ENCODE measurements around the gene OSMR. TPM values are rescaled to one million over a fixed set of nuclear protein-coding genes. Genes with fewer than 3 reads are reported as not detected.

The OSMR gene
- total and polyA plus RNA-seq, 2 experiments from 2014 or later = 37.3 to 52.5 TPM

GRCh38 chr5:38831117-38831516, 14.7 kb upstream of the OSMR start:
- H3K27ac ChIP-seq = no peak overlapping the region
- in situ Hi-C loops (cut with MboI) = no loop called here
- H3K9me3 ChIP-seq (ENCODE audit: low read depth) = no peaks in the 10 kb centered on the region
- H3K9ac ChIP-seq = no peak overlapping the region
- no peak overlapping the region for H3K4me3 ChIP-seq
- H3K27me3 ChIP-seq (replicated peaks; ENCODE audit: insufficient read depth) = no peaks in the 10 kb centered on the region
- H3K79me2 ChIP-seq (ENCODE audit: insufficient read depth) = peaks cover 74% of the 10 kb centered on the region
- H3F3A ChIP-seq (ENCODE audit: insufficient read depth) = peaks cover 7% of the 10 kb centered on the region; the same call in 1 of the 2 replicates
- TF ChIP-seq EZH2phosphoT487 (IDR thresholded peaks at IDR 0.05; ENCODE audit: insufficient read depth, low read depth) (no peak), EZH2 (IDR thresholded peaks at IDR 0.05; ENCODE audit: insufficient read depth, poor library complexity, severe bottlenecking) (no peak)
- no peak overlapping the region for H2AFZ ChIP-seq
- H3K4me2 ChIP-seq (ENCODE audit: unreplicated experiment) = no peak overlapping the region
- peaks cover 9% of the 10 kb centered on the region for H3K36me3 ChIP-seq (ENCODE audit: low read depth)
- no peak for DNase-seq
- peaks cover 22% of the 10 kb centered on the region for H3K4me1 ChIP-seq (ENCODE audit: insufficient read depth)
- no peaks in the 10 kb centered on the region for H3K9me2 ChIP-seq (ENCODE audit: insufficient read depth)
- no peaks in the 10 kb centered on the region; the same call in 1 of the 2 replicates for H4K20me1 ChIP-seq (ENCODE audit: insufficient read depth)
- whole genome bisulfite sequencing, 2 experiments (ENCODE audit: low coverage in 1 of 2, low lambda C conversion rate in 2 of 2, missing lambda C conversion rate in 2 of 2) = 92 to 95% methylated on average over 5 of the region's 5 CpGs

DNA sequence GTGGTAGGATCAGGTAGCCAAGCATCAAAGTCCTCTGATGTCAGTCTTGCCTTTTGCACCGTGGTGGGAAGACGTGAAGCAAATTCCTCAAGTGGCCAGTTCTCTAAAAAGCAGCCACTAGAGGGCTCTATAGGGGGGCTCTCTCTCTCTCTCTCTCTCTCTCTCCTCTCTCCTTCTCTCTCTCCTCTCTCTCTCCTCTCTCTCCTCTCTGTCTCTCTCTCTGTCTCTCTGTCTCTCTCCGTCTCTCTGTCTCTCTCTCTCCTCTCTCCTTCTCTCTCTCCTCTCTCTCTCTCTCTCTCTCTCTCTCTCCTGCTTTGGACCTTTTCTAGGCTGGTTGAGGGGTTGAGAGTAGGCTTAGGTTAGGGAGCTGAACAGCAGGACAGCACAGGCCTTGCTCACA, 13.9 kb upstream of the OSMR start:
- in situ Hi-C loops (cut with MboI) = no loop called here
- H3K27ac ChIP-seq = no peak overlapping the region
- H3K36me3 ChIP-seq (ENCODE audit: low read depth) = peaks cover 7% of the 10 kb centered on the region
- H3K4me2 ChIP-seq (ENCODE audit: unreplicated experiment) = no peak overlapping the region
- no peaks in the 10 kb centered on the region for H3K9me2 ChIP-seq (ENCODE audit: insufficient read depth)
- peaks cover 24% of the 10 kb centered on the region for H3K4me1 ChIP-seq (ENCODE audit: insufficient read depth)
- TF ChIP-seq EZH2 (IDR thresholded peaks at IDR 0.05; ENCODE audit: insufficient read depth, poor library complexity, severe bottlenecking) (no peak), EZH2phosphoT487 (IDR thresholded peaks at IDR 0.05; ENCODE audit: insufficient read depth, low read depth) (no peak)
- H3K27me3 ChIP-seq (replicated peaks; ENCODE audit: insufficient read depth) = no peaks in the 10 kb centered on the region
- peak; percentile 60 for DNase-seq
- H3K79me2 ChIP-seq (ENCODE audit: insufficient read depth) = peaks cover 78% of the 10 kb centered on the region
- 53 to 72% methylated on average over 2 to 3 of the region's 3 CpGs for WGBS, 2 experiments (ENCODE audit: low coverage in 1 of 2, low lambda C conversion rate in 2 of 2, missing lambda C conversion rate in 2 of 2)
- H2AFZ ChIP-seq = no peak overlapping the region
- H3K9ac ChIP-seq = no peak overlapping the region
- peaks cover 11% of the 10 kb centered on the region; the same call in 1 of the 2 replicates for H3F3A ChIP-seq (ENCODE audit: insufficient read depth)
- H3K4me3 ChIP-seq = no peak overlapping the region
- no peaks in the 10 kb centered on the region; the same call in 1 of the 2 replicates for H4K20me1 ChIP-seq (ENCODE audit: insufficient read depth)
- H3K9me3 ChIP-seq (ENCODE audit: low read depth) = no peaks in the 10 kb centered on the region

DNA sequence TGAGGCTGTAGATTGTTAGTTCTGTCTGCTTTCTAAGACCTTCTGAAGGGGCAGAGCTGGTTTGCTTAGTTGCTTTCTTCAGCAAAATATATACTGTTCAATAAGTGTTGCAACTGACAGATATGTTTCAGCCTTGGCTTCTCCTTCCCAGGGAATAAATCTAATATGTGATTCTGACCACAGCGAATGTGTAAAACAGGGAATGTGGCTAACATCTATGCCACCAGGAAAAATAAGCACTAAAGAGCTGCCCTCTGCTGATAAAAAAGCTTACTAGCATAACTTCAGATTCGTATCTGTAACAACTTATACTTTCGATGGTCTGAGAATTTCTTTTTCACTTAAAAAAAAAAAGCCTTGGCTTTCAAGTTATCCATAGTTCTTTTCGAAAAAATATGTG, 13.0 kb upstream of the OSMR start:
- DNase-seq = no peak

GRCh38 chr5:38835887-38836286, 9.9 kb upstream of the OSMR start:
- peak overlapping the region; percentile 17; the same call in 1 of the 2 replicates for H3K9ac ChIP-seq
- H3K27ac ChIP-seq = peak overlapping the region; percentile 55
- no peak overlapping the region for H3K4me3 ChIP-seq
- H2AFZ ChIP-seq = no peak overlapping the region
- H3K4me2 ChIP-seq (ENCODE audit: unreplicated experiment) = peak overlapping the region; percentile 39
- peak; percentile 68 for DNase-seq
- in situ Hi-C loops (cut with MboI) = no loop called here
- peaks cover 8% of the 10 kb centered on the region for H3K36me3 ChIP-seq (ENCODE audit: low read depth)
- no peaks in the 10 kb centered on the region for H3K27me3 ChIP-seq (replicated peaks; ENCODE audit: insufficient read depth)
- H3K79me2 ChIP-seq (ENCODE audit: insufficient read depth) = peaks cover 93% of the 10 kb centered on the region
- TF ChIP-seq EZH2 (IDR thresholded peaks at IDR 0.05; ENCODE audit: insufficient read depth, poor library complexity, severe bottlenecking) (no peak), EZH2phosphoT487 (IDR thresholded peaks at IDR 0.05; ENCODE audit: insufficient read depth, low read depth) (no peak)
- no peaks in the 10 kb centered on the region; the same call in 1 of the 2 replicates for H4K20me1 ChIP-seq (ENCODE audit: insufficient read depth)
- WGBS, 2 experiments (ENCODE audit: low coverage in 1 of 2, low lambda C conversion rate in 2 of 2, missing lambda C conversion rate in 2 of 2) = 59 to 70% methylated on average over 2 of the region's 2 CpGs
- H3F3A ChIP-seq (ENCODE audit: insufficient read depth) = peaks cover 23% of the 10 kb centered on the region; the same call in 1 of the 2 replicates
- H3K4me1 ChIP-seq (ENCODE audit: insufficient read depth) = peaks cover 26% of the 10 kb centered on the region
- no peaks in the 10 kb centered on the region for H3K9me3 ChIP-seq (ENCODE audit: low read depth)
- no peaks in the 10 kb centered on the region for H3K9me2 ChIP-seq (ENCODE audit: insufficient read depth)

More for the DNA sequence above, 13.0 kb upstream of the OSMR start:
- Histone ChIP-seq H3K4me1 (ENCODE audit: insufficient read depth) (peaks cover 29% of the 10 kb centered on the region), H2AFZ (no peak overlapping the region), H3K27ac (no peak overlapping the region), H4K20me1 (ENCODE audit: insufficient read depth) (no peaks in the 10 kb centered on the region; the same call in 1 of the 2 replicates), H3F3A (ENCODE audit: insufficient read depth) (peaks cover 16% of the 10 kb centered on the region; the same call in 1 of the 2 replicates), H3K9me3 (ENCODE audit: low read depth) (no peaks in the 10 kb centered on the region), H3K9ac (no peak overlapping the region), H3K4me2 (ENCODE audit: unreplicated experiment) (no peak overlapping the region), H3K9me2 (ENCODE audit: insufficient read depth) (no peaks in the 10 kb centered on the region), H3K4me3 (no peak overlapping the region), H3K36me3 (ENCODE audit: low read depth) (peaks cover 8% of the 10 kb centered on the region; the same call in 1 of the 2 replicates), H3K27me3 (replicated peaks; ENCODE audit: insufficient read depth) (no peaks in the 10 kb centered on the region), H3K79me2 (ENCODE audit: insufficient read depth) (peaks cover 78% of the 10 kb centered on the region)
- WGBS, 2 experiments (ENCODE audit: low coverage in 1 of 2, low lambda C conversion rate in 2 of 2, missing lambda C conversion rate in 2 of 2) = 65 to 69% methylated on average over 4 of the region's 4 CpGs
- in situ Hi-C loops (cut with MboI) = no loop called here
- no peak for TF ChIP-seq EZH2 (IDR thresholded peaks at IDR 0.05; ENCODE audit: insufficient read depth, poor library complexity, severe bottlenecking)
- no peak for TF ChIP-seq EZH2phosphoT487 (IDR thresholded peaks at IDR 0.05; ENCODE audit: insufficient read depth, low read depth)

Data from GM23248 (cell line).